Muscle layer of colon (tissue), 2 donors: Measurements from ENCODE around the gene LHX3.
"Not testable (repeated sequence)": the region's sequence is repeated elsewhere in the genome, so short reads cannot be mapped to it uniquely, and the experiment has no call there.

Source experiments
- H3K27ac ChIP-seq: one replicate; pipeline ENCODE4 v1.7.0; 2013; ENCODE audit warnings: low read depth, mild to moderate bottlenecking, low read length, moderate library complexity
- H3K27me3 ChIP-seq, 2 donors: one replicate each; pipeline ENCODE4 v1.7.0; 2013; ENCODE audit warnings: low read length in 2 of 2, mild to moderate bottlenecking in 2 of 2; ENCODE audit not compliant: insufficient read depth in 2 of 2, control insufficient read depth in 1 of 2
- H3K36me3 ChIP-seq: one replicate; pipeline ENCODE4 v1.7.0; 2013; ENCODE audit warnings: mild to moderate bottlenecking, low read length; ENCODE audit not compliant: insufficient read depth
- H3K4me1 ChIP-seq: one replicate; pipeline ENCODE4 v1.7.0; 2013; ENCODE audit warnings: mild to moderate bottlenecking, low read length; ENCODE audit not compliant: insufficient read depth
- H3K4me3 ChIP-seq, 2 donors: one replicate each; pipeline ENCODE4 v1.7.0; 2013; ENCODE audit warnings: low read length in 2 of 2, low read depth in 1 of 2, mild to moderate bottlenecking in 1 of 2, moderate library complexity in 1 of 2
- H3K9ac ChIP-seq: one replicate; pipeline ENCODE4 v1.7.0; 2013; ENCODE audit warnings: low read length
- H3K9me3 ChIP-seq: one replicate; pipeline ENCODE4 v1.7.0; 2013; ENCODE audit warnings: mild to moderate bottlenecking, low read length
- donor health status: abdominal sarcoma.
- donor health status: Adenocarcinoma of cecum.

Gene LHX3

DNA sequence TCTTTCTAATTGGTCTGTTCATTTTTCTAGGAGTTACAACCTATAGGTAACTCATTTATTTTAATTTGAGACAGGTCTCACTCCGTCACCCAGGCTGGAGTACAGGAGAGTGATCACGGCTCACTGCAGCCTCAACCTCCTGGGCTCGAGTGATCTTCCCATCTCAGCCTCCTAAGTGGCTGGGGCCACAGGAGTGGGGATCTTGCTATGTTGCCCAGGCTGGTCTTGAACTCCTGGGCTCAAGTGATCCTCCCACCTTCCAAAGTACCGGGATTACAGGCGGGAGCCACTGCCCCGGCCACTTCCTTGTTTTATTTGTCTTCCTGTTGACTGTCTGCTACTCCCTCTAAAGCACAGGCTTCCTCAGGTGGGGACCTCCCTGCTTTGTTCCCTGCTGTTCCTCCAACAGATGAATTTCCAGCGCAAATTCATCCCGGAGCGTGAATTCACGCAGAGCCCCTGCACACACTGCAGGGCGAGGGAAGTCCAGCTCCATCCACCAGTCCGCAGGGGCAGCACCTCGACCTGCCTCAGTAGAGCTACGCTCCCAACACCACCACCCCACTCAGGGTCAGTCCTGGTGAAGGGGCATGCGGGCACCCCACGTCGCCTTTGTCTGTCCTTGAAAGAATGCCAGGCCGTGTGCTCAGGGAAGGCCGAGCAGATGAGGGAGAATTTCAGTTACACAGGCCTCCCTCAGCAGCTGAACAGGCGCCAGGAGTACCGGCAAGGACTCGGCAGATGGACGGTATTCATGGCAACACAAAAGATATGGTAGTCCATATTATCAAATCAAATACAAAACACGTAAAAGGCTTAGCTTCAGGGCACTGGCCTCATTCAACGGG lies 34.4 kb upstream of the LHX3 start:
- H3K27me3 ChIP-seq = no peaks in the 10 kb centered on the region
- H3K4me3 ChIP-seq = no peak overlapping the region
- H3K9ac ChIP-seq = no peak overlapping the region
- peaks cover 5% of the 10 kb centered on the region for H3K36me3 ChIP-seq
- no peaks in the 10 kb centered on the region for H3K9me3 ChIP-seq
- no peak overlapping the region for H3K27ac ChIP-seq
- H3K4me1 ChIP-seq = peaks cover 5% of the 10 kb centered on the region

DNA sequence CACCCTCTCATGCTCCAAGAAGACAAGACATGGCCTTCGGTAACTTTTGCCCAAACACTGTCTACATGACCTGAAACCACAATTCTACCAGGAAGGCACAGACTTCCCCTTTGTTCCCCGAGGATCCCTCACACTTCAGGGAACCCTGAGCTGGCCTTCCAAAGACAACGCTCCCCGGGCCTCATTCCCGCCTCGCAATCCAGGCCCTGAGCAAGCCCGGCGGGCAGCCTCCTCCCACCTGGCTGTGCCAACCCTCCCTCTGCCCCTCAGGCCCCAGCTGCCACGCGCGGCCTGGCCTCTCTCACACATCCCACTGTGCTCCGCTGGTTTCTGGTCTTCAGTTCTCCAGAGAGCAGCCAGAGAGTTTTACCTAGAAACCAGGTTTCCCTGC lies 33.4 kb upstream of the LHX3 start:
- Histone ChIP-seq H3K4me3 (no peak overlapping the region), H3K4me1 (no peaks in the 10 kb centered on the region), H3K9ac (no peak overlapping the region), H3K27ac (no peak overlapping the region), H3K36me3 (peaks cover 5% of the 10 kb centered on the region), H3K9me3 (no peaks in the 10 kb centered on the region), H3K27me3 (no peaks in the 10 kb centered on the region)

DNA sequence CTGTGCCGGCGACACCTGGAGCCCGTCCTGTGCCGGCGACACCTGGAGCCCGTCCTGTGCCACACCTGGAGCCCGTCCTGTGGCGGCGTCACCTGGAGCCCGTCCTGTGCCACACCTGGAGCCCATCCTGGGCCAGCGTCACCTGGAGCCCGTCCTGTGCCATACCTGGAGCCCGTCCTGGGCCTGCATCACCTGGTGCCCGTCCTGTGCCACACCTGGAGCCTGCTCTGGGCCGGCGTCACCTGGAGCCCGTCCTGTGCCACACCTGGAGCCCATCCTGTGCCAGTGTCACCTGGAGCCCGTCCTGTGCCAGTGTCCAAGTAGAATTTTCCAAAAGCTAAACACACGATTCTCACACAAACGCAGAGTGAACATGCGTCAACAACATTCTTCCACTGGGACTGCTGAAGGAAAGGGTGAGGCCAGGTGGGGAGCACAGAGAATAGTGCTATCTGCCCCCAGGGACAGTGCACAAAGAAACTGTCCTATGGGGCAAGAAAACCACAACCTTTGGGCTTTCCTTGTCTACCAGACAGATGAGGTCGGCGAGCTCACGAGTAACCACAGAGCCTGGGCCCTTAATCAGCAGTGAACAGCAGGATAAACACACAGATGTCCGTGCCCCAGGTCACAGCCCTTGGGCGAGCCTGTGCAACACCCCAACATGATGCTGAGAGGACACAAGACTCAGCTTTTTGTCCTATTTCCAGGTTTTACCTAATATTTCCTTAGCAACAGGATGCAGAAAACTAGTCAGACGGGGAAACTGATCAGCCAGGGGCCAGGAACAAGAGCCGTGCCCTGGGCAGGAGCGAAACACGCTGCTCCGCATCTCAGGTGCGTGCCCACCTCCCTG lies 32.8 kb upstream of the LHX3 start:
- H3K9me3 ChIP-seq = no peaks in the 10 kb centered on the region
- no peak overlapping the region for H3K27ac ChIP-seq
- H3K9ac ChIP-seq = no peak overlapping the region
- no peaks in the 10 kb centered on the region for H3K4me1 ChIP-seq
- H3K4me3 ChIP-seq = no peak overlapping the region
- no peaks in the 10 kb centered on the region for H3K27me3 ChIP-seq
- peaks cover 5% of the 10 kb centered on the region for H3K36me3 ChIP-seq

DNA sequence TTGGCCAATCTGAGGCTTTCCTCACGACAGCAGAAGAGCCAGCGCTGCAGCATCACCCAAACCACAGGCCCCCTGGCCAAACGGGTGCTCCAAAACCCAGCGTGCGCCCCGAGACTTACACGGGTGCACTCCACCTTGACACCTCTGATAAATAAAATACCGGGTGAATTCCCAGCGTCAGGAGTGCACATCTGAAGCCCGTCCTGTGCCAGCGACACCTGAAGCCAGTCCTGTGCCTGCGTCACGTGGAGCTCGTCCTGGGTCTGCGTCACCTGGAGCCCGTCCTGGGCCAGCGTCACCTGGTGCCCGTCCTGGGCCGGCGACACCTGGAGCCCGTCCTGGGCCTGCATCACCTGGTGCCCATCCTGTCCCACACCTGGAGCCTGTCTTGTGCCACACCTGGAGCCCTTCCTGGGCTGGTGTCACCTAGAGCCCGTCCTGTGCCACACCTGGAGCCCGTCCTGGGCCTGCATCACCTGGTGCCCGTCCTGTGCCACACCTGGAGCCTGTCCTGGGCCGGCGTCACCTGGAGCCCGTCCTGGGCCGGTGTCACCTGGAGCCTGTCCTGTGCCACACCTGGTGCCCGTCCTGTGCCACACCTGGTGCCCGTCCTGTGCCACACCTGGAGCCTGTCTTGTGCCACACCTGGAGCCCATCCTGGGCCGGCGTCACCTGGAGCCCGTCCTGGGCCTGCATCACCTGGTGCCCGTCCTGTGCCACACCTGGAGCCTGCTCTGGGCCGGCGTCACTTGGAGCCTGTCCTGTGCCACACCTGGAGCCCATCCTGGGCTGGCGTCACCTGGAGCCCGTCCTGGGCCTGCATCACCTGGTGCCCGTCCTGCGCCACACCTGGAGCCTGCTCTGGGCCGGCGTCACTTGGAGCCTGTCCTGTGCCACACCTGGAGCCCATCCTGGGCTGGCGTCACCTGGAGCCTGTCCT lies 31.8 kb upstream of the LHX3 start:
- H3K9me3 ChIP-seq, H3K27me3 ChIP-seq, H3K9ac ChIP-seq, H3K36me3 ChIP-seq, H3K4me1 ChIP-seq, H3K27ac ChIP-seq, H3K4me3 ChIP-seq: not testable (repeated sequence)

DNA sequence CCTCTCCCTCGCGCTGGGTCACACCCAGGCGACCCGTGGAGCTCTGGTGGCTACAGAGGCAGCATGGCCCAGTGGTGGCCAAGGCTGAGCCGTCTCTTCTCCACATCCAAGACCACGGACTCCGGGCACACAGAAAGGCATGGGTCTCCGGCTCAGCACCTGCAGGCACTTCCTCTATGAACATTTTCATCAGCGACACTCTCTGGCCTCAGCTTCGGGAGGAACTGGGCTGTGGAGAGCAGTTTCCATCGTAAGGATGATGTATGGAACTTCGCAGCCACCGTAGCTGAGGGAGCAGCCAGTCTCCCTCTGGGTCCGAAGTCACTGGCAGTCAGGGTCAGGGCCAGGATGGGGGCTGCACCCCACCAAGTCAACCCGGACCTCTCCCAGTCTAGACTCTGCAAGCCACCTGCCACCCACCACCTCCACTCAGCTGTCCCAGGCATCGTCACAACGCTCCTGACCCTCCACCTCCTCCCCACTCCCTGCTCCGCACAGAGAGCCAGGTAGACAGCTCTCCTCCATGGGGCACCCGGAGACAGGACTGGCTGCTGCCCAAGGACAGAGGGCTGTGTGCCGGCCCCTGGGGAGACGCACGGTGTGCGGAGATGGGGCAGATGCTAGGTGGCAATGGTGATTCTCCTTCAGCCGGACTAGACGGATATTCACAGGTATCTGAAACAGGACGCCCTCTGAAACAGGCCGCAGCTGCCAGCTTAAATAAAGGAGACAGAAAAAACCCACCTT lies 31.0 kb upstream of the LHX3 start:
- no peaks in the 10 kb centered on the region for H3K4me1 ChIP-seq
- H3K36me3 ChIP-seq = peaks cover 5% of the 10 kb centered on the region
- no peaks in the 10 kb centered on the region for H3K9me3 ChIP-seq
- no peaks in the 10 kb centered on the region for H3K27me3 ChIP-seq
- no peak overlapping the region for H3K9ac ChIP-seq
- H3K27ac ChIP-seq = no peak overlapping the region
- no peak overlapping the region for H3K4me3 ChIP-seq

DNA sequence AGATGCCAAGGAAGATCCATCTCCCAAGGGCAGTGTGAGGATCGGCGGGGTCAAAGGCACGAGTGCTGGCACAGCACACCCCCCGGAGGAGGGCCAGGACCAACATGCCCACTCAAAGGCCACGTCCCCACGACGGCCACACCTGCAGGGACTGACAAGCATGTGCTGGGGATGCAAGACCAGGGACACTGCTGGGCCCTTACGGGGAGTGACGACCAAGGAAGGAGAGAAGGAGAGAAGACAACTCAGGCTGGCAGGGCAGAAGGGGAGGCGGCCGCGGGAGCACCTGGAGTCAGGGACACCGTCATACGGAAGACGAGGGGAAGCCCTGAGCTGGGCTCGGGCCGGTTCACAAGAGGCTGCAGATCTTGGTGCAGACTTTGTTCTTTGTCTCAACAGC lies 30.2 kb upstream of the LHX3 start:
- Histone ChIP-seq H3K4me1 (no peaks in the 10 kb centered on the region), H3K4me3 (no peak overlapping the region), H3K27ac (no peak overlapping the region), H3K9ac (no peak overlapping the region), H3K36me3 (peaks cover 5% of the 10 kb centered on the region), H3K27me3 (no peaks in the 10 kb centered on the region), H3K9me3 (no peaks in the 10 kb centered on the region)

DNA sequence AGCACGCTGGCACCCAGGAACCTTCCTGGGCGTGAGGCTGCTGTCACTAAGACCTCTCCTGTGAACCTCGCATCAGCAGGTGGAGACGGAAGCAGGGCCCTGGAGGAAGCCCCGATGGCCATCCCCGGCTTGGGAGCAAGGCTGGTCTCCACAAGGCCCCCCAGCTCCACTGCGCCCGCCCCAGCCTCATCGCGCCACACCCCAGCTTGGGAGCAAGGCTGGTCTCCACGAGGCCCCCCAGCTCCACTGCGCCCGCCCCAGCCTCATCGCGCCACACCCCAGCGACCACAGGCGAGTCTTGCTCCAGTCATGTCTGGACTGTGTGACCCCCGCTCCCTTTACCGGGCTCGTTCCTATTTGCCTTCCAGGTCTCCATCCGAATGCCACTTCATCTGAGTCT lies 29.7 kb upstream of the LHX3 start:
- Histone ChIP-seq H3K9ac (no peak overlapping the region), H3K4me1 (no peaks in the 10 kb centered on the region), H3K36me3 (peaks cover 5% of the 10 kb centered on the region), H3K27ac (no peak overlapping the region), H3K27me3 (no peaks in the 10 kb centered on the region), H3K4me3 (no peak overlapping the region), H3K9me3 (no peaks in the 10 kb centered on the region)

DNA sequence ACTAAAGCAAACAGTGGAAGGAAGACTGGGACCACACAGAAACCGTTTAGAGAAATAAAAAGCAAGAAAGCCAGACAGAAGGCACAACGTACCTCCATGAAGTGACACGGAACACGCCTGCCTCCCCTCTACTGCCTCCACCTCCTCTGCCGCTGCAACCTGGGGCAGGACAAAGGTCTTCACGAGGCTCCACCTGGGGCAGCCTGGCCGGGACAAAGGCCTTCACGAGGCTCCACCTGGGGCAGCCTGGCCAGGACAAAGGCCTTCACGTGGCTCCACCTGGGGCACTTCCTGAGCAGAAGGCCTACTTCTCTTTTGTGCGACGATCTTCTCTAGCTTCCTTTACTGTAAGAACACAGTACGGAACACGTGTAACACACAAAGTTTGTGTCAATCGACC lies 28.9 kb upstream of the LHX3 start:
- H3K4me1 ChIP-seq = no peaks in the 10 kb centered on the region
- H3K36me3 ChIP-seq = peaks cover 5% of the 10 kb centered on the region
- no peak overlapping the region for H3K27ac ChIP-seq
- H3K27me3 ChIP-seq = no peaks in the 10 kb centered on the region
- no peaks in the 10 kb centered on the region for H3K9me3 ChIP-seq
- H3K4me3 ChIP-seq = no peak overlapping the region
- no peak overlapping the region for H3K9ac ChIP-seq

DNA sequence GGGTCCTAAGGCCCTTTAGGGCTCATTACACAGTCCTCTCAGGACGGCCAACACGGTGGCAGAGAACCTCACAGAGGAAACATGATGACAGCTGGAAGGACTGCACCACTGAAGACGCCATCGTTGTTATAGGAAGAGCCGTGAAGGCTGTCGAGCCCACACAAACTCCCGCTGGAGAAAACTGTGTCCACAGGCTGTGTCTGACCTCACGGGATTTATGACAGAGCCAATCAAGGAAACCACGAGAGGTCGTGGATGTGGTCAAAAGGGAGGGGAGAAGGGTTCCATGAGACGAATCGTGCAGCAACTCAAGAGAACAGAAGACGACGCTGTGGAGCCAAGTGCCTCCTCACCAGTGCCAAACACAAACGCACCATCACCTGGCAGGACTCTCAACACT lies 28.5 kb upstream of the LHX3 start:
- no peaks in the 10 kb centered on the region for H3K9me3 ChIP-seq
- peaks cover 5% of the 10 kb centered on the region for H3K36me3 ChIP-seq
- H3K4me1 ChIP-seq = no peaks in the 10 kb centered on the region
- H3K4me3 ChIP-seq = no peak overlapping the region
- no peak overlapping the region for H3K27ac ChIP-seq
- H3K27me3 ChIP-seq = no peaks in the 10 kb centered on the region
- no peak overlapping the region for H3K9ac ChIP-seq

DNA sequence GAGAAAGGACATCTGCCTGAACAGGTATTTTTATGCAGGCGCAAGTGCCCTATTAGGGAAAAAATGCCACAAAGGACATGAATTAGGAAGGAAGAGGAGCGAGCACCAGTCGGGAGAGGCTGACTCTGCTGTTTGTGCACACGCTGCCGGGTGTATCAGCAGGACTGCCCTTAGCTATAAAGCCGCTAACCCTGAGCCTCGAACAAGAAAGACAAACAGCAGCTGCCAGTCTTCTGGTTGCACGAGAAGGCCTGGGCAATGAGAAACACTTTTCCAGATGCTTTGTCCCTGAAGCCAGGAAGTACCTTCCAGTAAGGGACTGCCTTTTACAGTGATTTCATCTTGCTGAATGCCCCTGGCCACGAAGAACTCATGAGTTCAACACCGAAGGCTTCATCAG lies 28.0 kb upstream of the LHX3 start:
- Histone ChIP-seq H3K27me3 (no peaks in the 10 kb centered on the region), H3K4me3 (no peak overlapping the region), H3K36me3 (peaks cover 5% of the 10 kb centered on the region), H3K9me3 (no peaks in the 10 kb centered on the region), H3K27ac (no peak overlapping the region), H3K9ac (no peak overlapping the region), H3K4me1 (no peaks in the 10 kb centered on the region)
